NCI-H460 (cell line): ENCODE results near the gene DNAH12. TPM values are rescaled to one million over a fixed set of nuclear protein-coding genes. Genes with fewer than 3 reads are reported as not detected.
A peak's percentile ranks its signal among the peaks of the same experiment; 100 is the strongest.
"Not testable (repeated sequence)": the region's sequence is repeated elsewhere in the genome, so short reads cannot be mapped to it uniquely, and the experiment has no call there.

Experiments
- DNase-seq: peaks from one replicate; pipeline ENCODE4 v3.0.0-alpha.2; 2016; ENCODE audit warnings: low read depth; ENCODE audit errors: extremely low read depth
- total RNA-seq: library from RNA; depleted of rRNA; stranded (reverse); fragments of >200 nt; shearing (Covaris generic); gene quantifications from 2 replicates; pipeline ENCODE4 v1.2.3, GENCODE V29; 2014

Gene DNAH12
- total RNA-seq, 1 experiment from 2014 or later: not detected

GRCh38 chr3:57545636-57546268 lies 1.6 kb upstream of the DNAH12 start:
- DNase-seq: no peak

- no peak for DNase-seq
Observed at GRCh38 chr3:57538465-57538864, 5.7 kb downstream of the DNAH12 start.

GRCh38 chr3:57530071-57530608 lies 14.0 kb downstream of the DNAH12 start:
- DNase-seq: no peak

- no peak for DNase-seq
Observed at GRCh38 chr3:57518276-57518915, 25.7 kb downstream of the DNAH12 start.

GRCh38 chr3:57512166-57512565 lies 32.0 kb downstream of the DNAH12 start:
- no peak for DNase-seq

- DNase-seq: no peak
Observed at GRCh38 chr3:57505901-57506300, 38.2 kb downstream of the DNAH12 start.

GRCh38 chr3:57500506-57500905 lies 43.6 kb downstream of the DNAH12 start:
- DNase-seq: no peak

- no peak for DNase-seq
Observed at GRCh38 chr3:57497904-57498303, 46.2 kb downstream of the DNAH12 start.

- DNase-seq: no peak
Observed at GRCh38 chr3:57484563-57484962, 59.6 kb downstream of the DNAH12 start.

- not testable (repeated sequence) for DNase-seq
Observed at GRCh38 chr3:57477193-57477592, 67.0 kb downstream of the DNAH12 start.

- DNase-seq: no peak
Observed at GRCh38 chr3:57464801-57465200, 79.3 kb downstream of the DNAH12 start.

GRCh38 chr3:57464011-57464410 lies 80.1 kb downstream of the DNAH12 start:
- DNase-seq: no peak

- DNase-seq: no peak
Observed at GRCh38 chr3:57451150-57451846, 92.8 kb downstream of the DNAH12 start.

- not testable (repeated sequence) for DNase-seq
Observed at GRCh38 chr3:57449276-57449847, 94.8 kb downstream of the DNAH12 start.

GRCh38 chr3:57448489-57448888 lies 95.7 kb downstream of the DNAH12 start:
- not testable (repeated sequence) for DNase-seq

- no peak for DNase-seq
Observed at GRCh38 chr3:57446318-57446841, 97.8 kb downstream of the DNAH12 start.

- DNase-seq: no peak
Observed at GRCh38 chr3:57444469-57444868, 99.7 kb downstream of the DNAH12 start.

- DNase-seq: not testable (repeated sequence)
Observed at GRCh38 chr3:57440144-57440543, 104.0 kb downstream of the DNAH12 start.

- not testable (repeated sequence) for DNase-seq
Observed at GRCh38 chr3:57438460-57438859, 105.7 kb downstream of the DNAH12 start.

GRCh38 chr3:57436195-57436761 lies 107.9 kb downstream of the DNAH12 start:
- no peak for DNase-seq

GRCh38 chr3:57434041-57434440 lies 110.1 kb downstream of the DNAH12 start:
- DNase-seq: peak; percentile 32
